ENCODE data around the gene ATP13A3. TPM values are rescaled to one million over a fixed set of nuclear protein-coding genes. Genes with fewer than 3 reads are reported as not detected.

ATP13A3 gene
- polyA plus RNA-seq, 4 donors = 8.1 to 65.9 (median 13.9) TPM

DNA sequence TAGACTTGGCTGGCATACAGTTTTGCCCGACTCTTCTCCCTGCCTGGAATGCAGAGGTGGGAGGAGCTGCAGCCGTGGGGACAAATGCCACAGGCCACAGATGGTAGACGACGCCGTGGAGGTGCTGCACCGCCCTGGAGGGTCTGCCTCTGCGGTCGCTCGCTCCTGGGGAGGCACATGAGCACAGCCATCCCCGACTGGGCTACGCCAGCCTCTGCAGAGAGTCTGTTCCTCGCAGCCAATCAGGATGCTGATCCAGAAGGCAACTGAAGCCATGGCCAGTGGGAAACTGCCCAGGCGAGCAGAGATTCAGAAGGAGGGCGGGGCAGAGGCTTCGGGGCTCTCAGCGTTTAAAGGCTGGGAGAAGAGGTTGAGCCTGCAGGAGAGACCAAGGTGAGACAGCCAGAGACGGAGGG, 105.3 kb downstream of the ATP13A3 start:
- Histone ChIP-seq H3K4me3 (ENCODE audit: low read depth in 1 of 3, low read length in 3 of 3) (no peak overlapping the region), H3K36me3 (ENCODE audit: control insufficient read depth in 3 of 3, insufficient read depth in 2 of 3, low read depth in 1 of 3, low read length in 3 of 3) (no peaks in the 10 kb centered on the region), H3K9me3 (ENCODE audit: control insufficient read depth in 2 of 2, insufficient read depth in 1 of 2, low read depth in 1 of 2, low read length in 1 of 2) (no peaks in the 10 kb centered on the region), H3K4me1 (ENCODE audit: control insufficient read depth in 3 of 3, insufficient read depth in 2 of 3, low read depth in 1 of 3, low read length in 2 of 3) (no peaks in the 10 kb centered on the region), H3K27ac (ENCODE audit: low read depth in 1 of 3, low read length in 2 of 3) (no peak overlapping the region), H3K27me3 (ENCODE audit: control insufficient read depth in 3 of 3, insufficient read depth in 3 of 3, low read length in 3 of 3) (peaks cover 0 to 8% (median 0%) of the 10 kb centered on the region in 3 donors)
- no peak for FAIRE-seq
- 68 to 71% (median 71%) methylated on average over 17 of the region's 17 CpGs for WGBS, 3 donors
- no peak for DNase-seq

DNA sequence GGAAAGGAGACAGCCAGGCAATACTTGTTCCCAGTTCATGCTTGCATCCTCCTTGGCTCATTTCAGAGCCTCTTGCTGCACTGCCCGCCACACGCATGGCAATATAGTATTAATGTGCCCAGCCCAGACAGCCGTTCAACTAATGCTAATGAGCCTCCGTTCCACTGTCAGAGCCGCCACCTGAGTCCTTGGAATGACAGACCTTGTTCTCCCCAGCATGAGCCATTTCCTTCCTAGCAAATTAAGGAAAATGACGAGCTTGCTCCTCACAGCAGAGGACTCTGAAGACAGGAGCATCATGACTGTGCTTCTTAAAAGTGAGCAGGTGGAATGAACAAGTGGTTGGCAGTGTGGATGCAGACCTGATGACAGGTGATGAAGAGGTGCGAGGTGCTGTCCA, 106.5 kb downstream of the ATP13A3 start:
- Histone ChIP-seq H3K27ac (ENCODE audit: low read depth in 1 of 3, low read length in 2 of 3) (no peak overlapping the region), H3K9me3 (ENCODE audit: control insufficient read depth in 2 of 2, insufficient read depth in 1 of 2, low read depth in 1 of 2, low read length in 1 of 2) (no peaks in the 10 kb centered on the region), H3K36me3 (ENCODE audit: control insufficient read depth in 3 of 3, insufficient read depth in 2 of 3, low read depth in 1 of 3, low read length in 3 of 3) (no peaks in the 10 kb centered on the region), H3K4me1 (ENCODE audit: control insufficient read depth in 3 of 3, insufficient read depth in 2 of 3, low read depth in 1 of 3, low read length in 2 of 3) (no peaks in the 10 kb centered on the region), H3K27me3 (ENCODE audit: control insufficient read depth in 3 of 3, insufficient read depth in 3 of 3, low read length in 3 of 3) (peaks cover 0 to 15% (median 0%) of the 10 kb centered on the region in 3 donors), H3K4me3 (ENCODE audit: low read depth in 1 of 3, low read length in 3 of 3) (no peak overlapping the region)
- DNase-seq = no peak
- 62 to 76% (median 75%) methylated on average over 7 of the region's 7 CpGs for WGBS, 3 donors
- no peak for FAIRE-seq

- no peaks in the 10 kb centered on the region for H3K9me3 ChIP-seq (ENCODE audit: control insufficient read depth in 2 of 2, insufficient read depth in 1 of 2, low read depth in 1 of 2, low read length in 1 of 2)
- H3K4me1 ChIP-seq (ENCODE audit: control insufficient read depth in 3 of 3, insufficient read depth in 2 of 3, low read depth in 1 of 3, low read length in 2 of 3) = no peaks in the 10 kb centered on the region
- 13 to 58% (median 39%) methylated on average over 9 of the region's 9 CpGs for WGBS, 3 donors
- no peak overlapping the region for H3K27ac ChIP-seq (ENCODE audit: low read depth in 1 of 3, low read length in 2 of 3)
- H3K27me3 ChIP-seq (ENCODE audit: control insufficient read depth in 3 of 3, insufficient read depth in 3 of 3, low read length in 3 of 3) = peaks cover 0 to 15% (median 0%) of the 10 kb centered on the region in 3 donors
- no peak overlapping the region for H3K4me3 ChIP-seq (ENCODE audit: low read depth in 1 of 3, low read length in 3 of 3)
- no peak for FAIRE-seq
- DNase-seq = peak; percentile 29 to 34
- no peaks in the 10 kb centered on the region for H3K36me3 ChIP-seq (ENCODE audit: control insufficient read depth in 3 of 3, insufficient read depth in 2 of 3, low read depth in 1 of 3, low read length in 3 of 3)
These were observed 107.2 kb downstream of the ATP13A3 start for GRCh38 chr3:194379651-194380050.

- FAIRE-seq = no peak
- Histone ChIP-seq H3K4me1 (ENCODE audit: control insufficient read depth in 3 of 3, insufficient read depth in 2 of 3, low read depth in 1 of 3, low read length in 2 of 3) (no peaks in the 10 kb centered on the region), H3K4me3 (ENCODE audit: low read depth in 1 of 3, low read length in 3 of 3) (no peak overlapping the region), H3K9me3 (ENCODE audit: control insufficient read depth in 2 of 2, insufficient read depth in 1 of 2, low read depth in 1 of 2, low read length in 1 of 2) (no peaks in the 10 kb centered on the region), H3K27ac (ENCODE audit: low read depth in 1 of 3, low read length in 2 of 3) (no peak overlapping the region), H3K36me3 (ENCODE audit: control insufficient read depth in 3 of 3, insufficient read depth in 2 of 3, low read depth in 1 of 3, low read length in 3 of 3) (no peaks in the 10 kb centered on the region), H3K27me3 (ENCODE audit: control insufficient read depth in 3 of 3, insufficient read depth in 3 of 3, low read length in 3 of 3) (peaks cover 0 to 15% (median 0%) of the 10 kb centered on the region in 3 donors)
- WGBS, 3 donors = 34 to 70% (median 64%) methylated on average over 6 of the region's 6 CpGs
- DNase-seq = no peak
These were observed 107.6 kb downstream of the ATP13A3 start for GRCh38 chr3:194379231-194379630.

- Histone ChIP-seq H3K36me3 (ENCODE audit: control insufficient read depth in 3 of 3, insufficient read depth in 2 of 3, low read depth in 1 of 3, low read length in 3 of 3) (no peaks in the 10 kb centered on the region), H3K9me3 (ENCODE audit: control insufficient read depth in 2 of 2, insufficient read depth in 1 of 2, low read depth in 1 of 2, low read length in 1 of 2) (no peaks in the 10 kb centered on the region), H3K4me1 (ENCODE audit: control insufficient read depth in 3 of 3, insufficient read depth in 2 of 3, low read depth in 1 of 3, low read length in 2 of 3) (no peaks in the 10 kb centered on the region), H3K4me3 (ENCODE audit: low read depth in 1 of 3, low read length in 3 of 3) (no peak overlapping the region), H3K27ac (ENCODE audit: low read depth in 1 of 3, low read length in 2 of 3) (no peak overlapping the region), H3K27me3 (ENCODE audit: control insufficient read depth in 3 of 3, insufficient read depth in 3 of 3, low read length in 3 of 3) (peaks cover 0 to 12% (median 0%) of the 10 kb centered on the region in 3 donors)
- DNase-seq = no peak
- 91 to 96% (median 92%) methylated on average over 1 of the region's 1 CpG for WGBS, 3 donors
- FAIRE-seq = no peak
These were observed 109.1 kb downstream of the ATP13A3 start for GRCh38 chr3:194377708-194378107.

- 80 to 88% (median 82%) methylated on average over 10 of the region's 10 CpGs for WGBS, 3 donors
- FAIRE-seq = no peak
- H3K4me1 ChIP-seq (ENCODE audit: control insufficient read depth in 3 of 3, insufficient read depth in 2 of 3, low read depth in 1 of 3, low read length in 2 of 3) = no peaks in the 10 kb centered on the region
These were observed 110.6 kb downstream of the ATP13A3 start for GRCh38 chr3:194376241-194376560.

DNA sequence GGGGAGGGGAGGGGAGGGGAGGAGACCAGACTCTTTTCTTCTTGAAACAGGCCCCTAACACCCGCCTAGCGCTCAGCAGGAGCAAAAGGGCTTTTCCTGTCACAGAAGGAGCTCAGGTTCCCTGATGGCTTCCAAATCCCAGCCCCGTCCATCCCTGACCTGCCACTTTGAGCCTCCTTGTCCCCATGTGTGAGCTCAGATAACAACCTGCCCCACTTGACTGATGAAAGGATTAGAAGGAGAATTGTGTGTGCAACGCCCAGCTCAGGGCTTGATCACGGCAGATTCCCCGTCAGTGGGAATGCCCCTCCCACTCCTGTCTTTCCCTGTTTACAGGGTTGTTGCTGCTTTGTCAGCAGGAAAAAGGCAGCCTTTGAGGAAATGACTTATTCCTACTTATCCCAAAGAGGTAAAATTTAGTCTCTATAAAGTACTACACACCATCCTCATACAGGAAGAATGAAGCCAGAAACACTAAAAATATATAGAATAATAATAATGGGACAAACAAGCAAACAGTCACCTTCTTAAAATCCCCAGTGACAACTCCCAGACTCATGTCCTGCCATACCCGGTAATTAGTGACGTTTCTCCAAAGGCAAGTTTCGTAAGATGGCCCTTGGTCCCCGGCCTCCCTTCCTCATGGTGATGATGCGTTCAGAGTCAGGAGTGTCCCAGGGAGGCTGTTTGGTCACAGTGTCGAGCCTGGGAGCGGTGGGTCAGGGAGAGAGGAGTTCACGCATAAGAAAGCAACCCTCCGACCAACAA, 111.1 kb downstream of the ATP13A3 start:
- peaks cover 0 to 10% (median 0%) of the 10 kb centered on the region in 3 donors for H3K27me3 ChIP-seq (ENCODE audit: control insufficient read depth in 3 of 3, insufficient read depth in 3 of 3, low read length in 3 of 3)
- no peak overlapping the region for H3K27ac ChIP-seq (ENCODE audit: low read depth in 1 of 3, low read length in 2 of 3)
- no peaks in the 10 kb centered on the region for H3K9me3 ChIP-seq (ENCODE audit: control insufficient read depth in 2 of 2, insufficient read depth in 1 of 2, low read depth in 1 of 2, low read length in 1 of 2)
- no peaks in the 10 kb centered on the region for H3K36me3 ChIP-seq (ENCODE audit: control insufficient read depth in 3 of 3, insufficient read depth in 2 of 3, low read depth in 1 of 3, low read length in 3 of 3)
- 47 to 55% (median 49%) methylated on average over 15 of the region's 15 CpGs for WGBS, 3 donors
- H3K4me1 ChIP-seq (ENCODE audit: control insufficient read depth in 3 of 3, insufficient read depth in 2 of 3, low read depth in 1 of 3, low read length in 2 of 3) = no peaks in the 10 kb centered on the region
- H3K4me3 ChIP-seq (ENCODE audit: low read depth in 1 of 3, low read length in 3 of 3) = no peak overlapping the region
- FAIRE-seq = no peak
- peak in 1 of 2 donors; percentile 33 for DNase-seq

More at GRCh38 chr3:194376241-194376560, 110.6 kb downstream of the ATP13A3 start:
- H3K27ac ChIP-seq (ENCODE audit: low read depth in 1 of 3, low read length in 2 of 3) = no peak overlapping the region
- H3K4me3 ChIP-seq (ENCODE audit: low read depth in 1 of 3, low read length in 3 of 3) = no peak overlapping the region
- DNase-seq = no peak
- peaks cover 0 to 9% (median 0%) of the 10 kb centered on the region in 3 donors for H3K27me3 ChIP-seq (ENCODE audit: control insufficient read depth in 3 of 3, insufficient read depth in 3 of 3, low read length in 3 of 3)
- H3K36me3 ChIP-seq (ENCODE audit: control insufficient read depth in 3 of 3, insufficient read depth in 2 of 3, low read depth in 1 of 3, low read length in 3 of 3) = no peaks in the 10 kb centered on the region
- no peaks in the 10 kb centered on the region for H3K9me3 ChIP-seq (ENCODE audit: control insufficient read depth in 2 of 2, insufficient read depth in 1 of 2, low read depth in 1 of 2, low read length in 1 of 2)

GRCh38 chr3:194374935-194375334, 111.9 kb downstream of the ATP13A3 start:
- no peak for DNase-seq
- no peaks in the 10 kb centered on the region for H3K9me3 ChIP-seq (ENCODE audit: control insufficient read depth in 2 of 2, insufficient read depth in 1 of 2, low read depth in 1 of 2, low read length in 1 of 2)
- H3K27me3 ChIP-seq (ENCODE audit: control insufficient read depth in 3 of 3, insufficient read depth in 3 of 3, low read length in 3 of 3) = peaks cover 0 to 16% (median 0%) of the 10 kb centered on the region in 3 donors
- FAIRE-seq = no peak
- no peaks in the 10 kb centered on the region for H3K36me3 ChIP-seq (ENCODE audit: control insufficient read depth in 3 of 3, insufficient read depth in 2 of 3, low read depth in 1 of 3, low read length in 3 of 3)
- H3K4me1 ChIP-seq (ENCODE audit: control insufficient read depth in 3 of 3, insufficient read depth in 2 of 3, low read depth in 1 of 3, low read length in 2 of 3) = no peaks in the 10 kb centered on the region
- no peak overlapping the region for H3K4me3 ChIP-seq (ENCODE audit: low read depth in 1 of 3, low read length in 3 of 3)
- no peak overlapping the region for H3K27ac ChIP-seq (ENCODE audit: low read depth in 1 of 3, low read length in 2 of 3)
- 84 to 87% (median 85%) methylated on average over 10 of the region's 10 CpGs for WGBS, 3 donors

GRCh38 chr3:194373899-194374298, 112.9 kb downstream of the ATP13A3 start:
- WGBS, 3 donors = 70 to 75% (median 74%) methylated on average over 8 of the region's 8 CpGs

More at GRCh38 chr3:194373899-194374298, 112.9 kb downstream of the ATP13A3 start:
- FAIRE-seq (no peak), DNase-seq (no peak)
- Histone ChIP-seq H3K4me1 (ENCODE audit: control insufficient read depth in 3 of 3, insufficient read depth in 2 of 3, low read depth in 1 of 3, low read length in 2 of 3) (no peaks in the 10 kb centered on the region), H3K9me3 (ENCODE audit: control insufficient read depth in 2 of 2, insufficient read depth in 1 of 2, low read depth in 1 of 2, low read length in 1 of 2) (no peaks in the 10 kb centered on the region), H3K27me3 (ENCODE audit: control insufficient read depth in 3 of 3, insufficient read depth in 3 of 3, low read length in 3 of 3) (peaks cover 0 to 27% (median 2%) of the 10 kb centered on the region in 3 donors), H3K4me3 (ENCODE audit: low read depth in 1 of 3, low read length in 3 of 3) (no peak overlapping the region), H3K27ac (ENCODE audit: low read depth in 1 of 3, low read length in 2 of 3) (no peak overlapping the region), H3K36me3 (ENCODE audit: control insufficient read depth in 3 of 3, insufficient read depth in 2 of 3, low read depth in 1 of 3, low read length in 3 of 3) (no peaks in the 10 kb centered on the region)
